Measurements from ENCODE around the gene CYP4B1.
A peak's percentile ranks its signal among the peaks of the same experiment; 100 is the strongest.
"Not testable (repeated sequence)": the region's sequence is repeated elsewhere in the genome, so short reads cannot be mapped to it uniquely, and the experiment has no call there.

The CYP4B1 gene

DNA sequence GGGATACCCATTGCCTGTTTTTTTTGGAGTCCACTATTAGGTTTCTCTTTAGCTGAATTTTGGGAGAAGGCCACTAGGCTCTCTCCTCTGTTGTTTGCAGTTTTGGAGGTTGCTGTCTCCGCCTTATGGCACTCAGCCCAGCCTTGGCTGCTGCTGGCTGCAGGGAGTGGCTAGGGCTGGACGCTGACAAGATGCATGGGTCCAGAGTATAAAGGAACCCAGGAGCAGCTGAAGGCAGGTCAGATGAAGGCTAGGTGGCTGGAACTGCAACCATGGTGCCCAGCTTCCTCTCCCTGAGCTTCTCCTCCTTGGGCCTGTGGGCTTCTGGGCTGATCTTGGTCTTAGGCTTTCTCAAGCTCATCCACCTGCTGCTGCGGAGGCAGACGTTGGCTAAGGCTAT lies at the start of gene CYP4B1:
CYP4B1 (plus strand) TSS at position 237 of the 400 bp plus-strand sequence; CDS start at position 273, 36 bp downstream.
- H3K4me1 ChIP-seq (ENCODE audit: control insufficient read depth in 5 of 5, insufficient read depth in 5 of 5, low read length in 5 of 5): peaks cover 12 to 53% (median 50%) of the 10 kb centered on the region in 5 donors
- H3K4me3 ChIP-seq (ENCODE audit: low read depth in 1 of 5, low read length in 5 of 5): peak within 1 kb of the TSS; percentile 56 to 81 (median 65)
- no peaks in the 10 kb centered on the region for H3K36me3 ChIP-seq (ENCODE audit: control insufficient read depth in 5 of 5, insufficient read depth in 5 of 5, low read length in 5 of 5)
- H3K9ac ChIP-seq (ENCODE audit: low read length in 5 of 5): peak within 1 kb of the TSS in 4 of 5 donors; percentile 20 to 66 (median 47)
- H3K27ac ChIP-seq (ENCODE audit: low read depth, low read length): peak within 1 kb of the TSS; percentile 7
- H3K9me3 ChIP-seq (ENCODE audit: control insufficient read depth in 5 of 5, low read length in 5 of 5): no peaks in the 10 kb centered on the region
- H3K27me3 ChIP-seq (ENCODE audit: control insufficient read depth in 5 of 5, insufficient read depth in 4 of 5, low read length in 5 of 5): no peaks in the 10 kb centered on the region

GRCh38 chr1:46749404-46749803 lies 49.4 kb upstream of the CYP4B1 start:
- Histone ChIP-seq H3K27ac (ENCODE audit: low read depth, low read length) (peak overlapping the region; percentile 59), H3K36me3 (ENCODE audit: control insufficient read depth in 5 of 5, insufficient read depth in 5 of 5, low read length in 5 of 5) (no peaks in the 10 kb centered on the region), H3K4me3 (ENCODE audit: low read depth in 1 of 5, low read length in 5 of 5) (peak overlapping the region in 1 of 5 donors; percentile 14), H3K9me3 (ENCODE audit: control insufficient read depth in 5 of 5, low read length in 5 of 5) (no peaks in the 10 kb centered on the region), H3K27me3 (ENCODE audit: control insufficient read depth in 5 of 5, insufficient read depth in 4 of 5, low read length in 5 of 5) (no peaks in the 10 kb centered on the region), H3K4me1 (ENCODE audit: control insufficient read depth in 5 of 5, insufficient read depth in 5 of 5, low read length in 5 of 5) (peaks cover 7 to 58% (median 46%) of the 10 kb centered on the region in 5 donors), H3K9ac (ENCODE audit: low read length in 5 of 5) (peak overlapping the region in 2 of 5 donors; percentile 14 to 62)

- H3K4me3 ChIP-seq (ENCODE audit: low read depth in 1 of 5, low read length in 5 of 5): peak overlapping the region in 3 of 5 donors; percentile 11 to 43 (median 12)
- peak overlapping the region; percentile 59 for H3K27ac ChIP-seq (ENCODE audit: low read depth, low read length)
- peak overlapping the region in 2 of 5 donors; percentile 14 to 62 for H3K9ac ChIP-seq (ENCODE audit: low read length in 5 of 5)
Measured at GRCh38 chr1:46749921-46750404, 48.9 kb upstream of the CYP4B1 start.

DNA sequence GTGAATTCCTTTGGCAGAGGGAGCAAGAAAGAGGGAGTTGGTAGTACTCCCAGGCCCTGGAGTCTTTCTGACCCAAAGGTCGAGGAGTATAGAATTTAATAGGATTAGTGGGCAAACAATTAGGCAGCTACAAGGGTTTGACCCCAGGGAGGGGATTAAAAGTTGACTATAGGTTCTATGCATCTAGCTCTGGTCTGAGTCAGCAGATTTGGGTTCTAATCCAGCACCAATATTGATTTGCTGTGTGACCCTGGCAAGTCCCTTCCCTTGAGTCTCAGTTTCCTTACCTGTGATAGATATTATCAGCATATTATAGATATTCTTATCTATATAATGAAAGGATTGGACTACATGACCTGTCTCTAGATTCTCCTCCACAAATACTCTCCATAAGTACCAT lies 44.9 kb upstream of the CYP4B1 start:
- Histone ChIP-seq H3K9ac (ENCODE audit: low read length in 5 of 5) (no peak overlapping the region), H3K36me3 (ENCODE audit: control insufficient read depth in 5 of 5, insufficient read depth in 5 of 5, low read length in 5 of 5) (no peaks in the 10 kb centered on the region), H3K27ac (ENCODE audit: low read depth, low read length) (no peak overlapping the region), H3K4me3 (ENCODE audit: low read depth in 1 of 5, low read length in 5 of 5) (no peak overlapping the region), H3K4me1 (ENCODE audit: control insufficient read depth in 5 of 5, insufficient read depth in 5 of 5, low read length in 5 of 5) (peaks cover 7 to 54% (median 36%) of the 10 kb centered on the region in 5 donors), H3K9me3 (ENCODE audit: control insufficient read depth in 5 of 5, low read length in 5 of 5) (no peaks in the 10 kb centered on the region), H3K27me3 (ENCODE audit: control insufficient read depth in 5 of 5, insufficient read depth in 4 of 5, low read length in 5 of 5) (no peaks in the 10 kb centered on the region)

More at GRCh38 chr1:46749921-46750404, 48.9 kb upstream of the CYP4B1 start:
- Histone ChIP-seq H3K36me3 (ENCODE audit: control insufficient read depth in 5 of 5, insufficient read depth in 5 of 5, low read length in 5 of 5) (no peaks in the 10 kb centered on the region), H3K4me1 (ENCODE audit: control insufficient read depth in 5 of 5, insufficient read depth in 5 of 5, low read length in 5 of 5) (peaks cover 7 to 59% (median 47%) of the 10 kb centered on the region in 5 donors), H3K27me3 (ENCODE audit: control insufficient read depth in 5 of 5, insufficient read depth in 4 of 5, low read length in 5 of 5) (no peaks in the 10 kb centered on the region), H3K9me3 (ENCODE audit: control insufficient read depth in 5 of 5, low read length in 5 of 5) (no peaks in the 10 kb centered on the region)

DNA sequence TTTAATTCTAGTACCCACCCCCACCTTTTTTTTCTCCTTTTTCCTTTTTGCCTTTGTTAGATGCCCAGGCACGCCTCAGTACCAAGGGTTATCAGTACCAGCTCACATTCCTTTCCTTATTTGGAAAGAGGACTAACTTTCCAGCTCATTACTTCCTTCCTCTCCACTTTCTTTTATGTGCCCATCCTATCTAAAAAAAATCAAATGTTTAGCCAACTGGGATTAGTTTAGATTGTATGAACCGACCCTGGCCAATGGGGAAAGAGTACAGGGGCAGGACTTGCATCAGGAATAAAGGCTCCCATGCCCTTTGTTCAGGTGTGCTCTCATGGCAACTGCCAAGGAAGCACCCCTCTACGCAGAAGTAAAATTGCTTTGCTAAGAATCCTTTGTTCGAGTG lies 44.1 kb upstream of the CYP4B1 start:
- H3K36me3 ChIP-seq (ENCODE audit: control insufficient read depth in 5 of 5, insufficient read depth in 5 of 5, low read length in 5 of 5); H3K9me3 ChIP-seq (ENCODE audit: control insufficient read depth in 5 of 5, low read length in 5 of 5); H3K4me3 ChIP-seq (ENCODE audit: low read depth in 1 of 5, low read length in 5 of 5); H3K27me3 ChIP-seq (ENCODE audit: control insufficient read depth in 5 of 5, insufficient read depth in 4 of 5, low read length in 5 of 5); H3K27ac ChIP-seq (ENCODE audit: low read depth, low read length); H3K9ac ChIP-seq (ENCODE audit: low read length in 5 of 5): not testable (repeated sequence)
- H3K4me1 ChIP-seq (ENCODE audit: control insufficient read depth in 5 of 5, insufficient read depth in 5 of 5, low read length in 5 of 5): peaks cover 7 to 47% (median 29%) of the 10 kb centered on the region in 5 donors

GRCh38 chr1:46755121-46755520 lies 43.7 kb upstream of the CYP4B1 start:
- Histone ChIP-seq H3K4me3 (ENCODE audit: low read depth in 1 of 5, low read length in 5 of 5) (no peak overlapping the region), H3K9ac (ENCODE audit: low read length in 5 of 5) (no peak overlapping the region), H3K9me3 (ENCODE audit: control insufficient read depth in 5 of 5, low read length in 5 of 5) (no peaks in the 10 kb centered on the region), H3K4me1 (ENCODE audit: control insufficient read depth in 5 of 5, insufficient read depth in 5 of 5, low read length in 5 of 5) (peaks cover 5 to 43% (median 25%) of the 10 kb centered on the region in 5 donors), H3K36me3 (ENCODE audit: control insufficient read depth in 5 of 5, insufficient read depth in 5 of 5, low read length in 5 of 5) (no peaks in the 10 kb centered on the region), H3K27me3 (ENCODE audit: control insufficient read depth in 5 of 5, insufficient read depth in 4 of 5, low read length in 5 of 5) (no peaks in the 10 kb centered on the region), H3K27ac (ENCODE audit: low read depth, low read length) (no peak overlapping the region)

DNA sequence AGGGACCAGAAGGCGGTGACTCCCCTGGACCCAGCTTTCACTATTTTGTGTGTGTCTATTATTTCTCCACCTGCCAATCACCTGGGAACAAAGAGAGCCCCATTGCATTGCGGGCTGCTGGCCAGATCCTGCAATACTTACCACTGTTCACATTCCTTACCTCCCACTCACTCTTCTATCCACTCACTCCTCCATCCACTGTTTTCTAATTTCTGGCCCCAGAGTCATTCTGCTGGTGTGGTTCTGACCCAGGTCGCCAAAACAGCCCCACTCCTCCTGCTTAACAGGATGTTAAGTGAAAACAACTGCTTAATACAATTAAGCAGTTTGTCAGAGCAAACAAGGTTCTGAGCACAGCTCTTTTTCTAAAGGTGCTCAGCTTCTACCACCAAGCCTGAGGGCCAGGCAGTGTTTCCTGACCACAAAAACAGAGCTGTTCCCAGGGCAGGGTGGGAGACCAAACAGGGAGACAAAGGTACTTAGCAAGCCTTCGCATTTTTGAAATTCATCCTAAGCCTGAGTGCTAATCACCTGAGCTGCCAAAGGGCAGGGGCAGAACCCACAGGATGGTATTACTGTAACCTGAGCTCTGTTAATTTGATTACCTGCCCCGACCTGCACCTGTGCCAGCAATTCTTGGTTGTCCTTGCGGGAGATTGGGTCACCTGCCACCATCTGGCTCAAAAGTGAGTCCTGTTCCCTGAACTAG lies 41.4 kb upstream of the CYP4B1 start:
- Histone ChIP-seq H3K36me3 (ENCODE audit: control insufficient read depth in 5 of 5, insufficient read depth in 5 of 5, low read length in 5 of 5) (no peaks in the 10 kb centered on the region), H3K9me3 (ENCODE audit: control insufficient read depth in 5 of 5, low read length in 5 of 5) (no peaks in the 10 kb centered on the region), H3K27me3 (ENCODE audit: control insufficient read depth in 5 of 5, insufficient read depth in 4 of 5, low read length in 5 of 5) (no peaks in the 10 kb centered on the region), H3K4me3 (ENCODE audit: low read depth in 1 of 5, low read length in 5 of 5) (no peak overlapping the region), H3K4me1 (ENCODE audit: control insufficient read depth in 5 of 5, insufficient read depth in 5 of 5, low read length in 5 of 5) (peaks cover 0 to 22% (median 20%) of the 10 kb centered on the region in 5 donors), H3K27ac (ENCODE audit: low read depth, low read length) (no peak overlapping the region), H3K9ac (ENCODE audit: low read length in 5 of 5) (no peak overlapping the region)

DNA sequence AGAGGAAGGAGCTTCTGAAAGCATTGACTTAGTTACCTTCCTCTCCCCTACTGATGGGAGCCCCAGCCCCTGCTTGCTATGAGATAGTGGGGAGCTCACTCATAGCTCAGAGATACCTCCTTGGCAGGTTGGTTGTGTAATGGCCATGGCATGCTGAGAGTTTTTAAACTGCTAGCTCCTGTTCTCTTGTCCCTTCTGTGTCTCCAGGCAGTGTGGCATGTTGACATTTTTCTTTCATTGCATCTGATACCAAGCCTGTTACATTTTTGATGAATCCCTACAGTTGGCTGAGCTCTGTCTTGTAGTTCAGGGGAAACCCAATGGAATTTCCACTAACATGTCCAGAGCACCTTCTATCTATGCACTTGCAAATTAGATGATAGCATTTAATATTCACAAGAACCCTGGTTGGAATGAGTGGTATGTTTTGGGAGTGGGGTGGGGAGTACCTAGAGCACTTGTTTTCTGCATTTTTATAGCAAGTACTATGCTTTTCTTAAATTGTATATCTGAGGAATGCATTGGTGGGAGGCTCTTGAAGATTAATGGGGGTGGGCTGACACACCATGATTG lies 40.8 kb upstream of the CYP4B1 start:
- no peak overlapping the region for H3K4me3 ChIP-seq (ENCODE audit: low read depth in 1 of 5, low read length in 5 of 5)
- no peak overlapping the region for H3K9ac ChIP-seq (ENCODE audit: low read length in 5 of 5)
- no peaks in the 10 kb centered on the region for H3K27me3 ChIP-seq (ENCODE audit: control insufficient read depth in 5 of 5, insufficient read depth in 4 of 5, low read length in 5 of 5)
- peaks cover 0 to 4% (median 0%) of the 10 kb centered on the region in 5 donors for H3K9me3 ChIP-seq (ENCODE audit: control insufficient read depth in 5 of 5, low read length in 5 of 5)
- H3K36me3 ChIP-seq (ENCODE audit: control insufficient read depth in 5 of 5, insufficient read depth in 5 of 5, low read length in 5 of 5): no peaks in the 10 kb centered on the region
- peaks cover 0 to 18% (median 14%) of the 10 kb centered on the region in 5 donors for H3K4me1 ChIP-seq (ENCODE audit: control insufficient read depth in 5 of 5, insufficient read depth in 5 of 5, low read length in 5 of 5)
- no peak overlapping the region for H3K27ac ChIP-seq (ENCODE audit: low read depth, low read length)

- Histone ChIP-seq H3K4me1 (ENCODE audit: control insufficient read depth in 5 of 5, insufficient read depth in 5 of 5, low read length in 5 of 5) (peaks cover 0 to 9% (median 0%) of the 10 kb centered on the region in 5 donors), H3K27me3 (ENCODE audit: control insufficient read depth in 5 of 5, insufficient read depth in 4 of 5, low read length in 5 of 5) (no peaks in the 10 kb centered on the region), H3K36me3 (ENCODE audit: control insufficient read depth in 5 of 5, insufficient read depth in 5 of 5, low read length in 5 of 5) (no peaks in the 10 kb centered on the region), H3K27ac (ENCODE audit: low read depth, low read length) (no peak overlapping the region), H3K9me3 (ENCODE audit: control insufficient read depth in 5 of 5, low read length in 5 of 5) (peaks cover 0 to 4% (median 0%) of the 10 kb centered on the region in 5 donors), H3K9ac (ENCODE audit: low read length in 5 of 5) (no peak overlapping the region), H3K4me3 (ENCODE audit: low read depth in 1 of 5, low read length in 5 of 5) (no peak overlapping the region)
Measured at GRCh38 chr1:46760558-46761166, 38.2 kb upstream of the CYP4B1 start.

DNA sequence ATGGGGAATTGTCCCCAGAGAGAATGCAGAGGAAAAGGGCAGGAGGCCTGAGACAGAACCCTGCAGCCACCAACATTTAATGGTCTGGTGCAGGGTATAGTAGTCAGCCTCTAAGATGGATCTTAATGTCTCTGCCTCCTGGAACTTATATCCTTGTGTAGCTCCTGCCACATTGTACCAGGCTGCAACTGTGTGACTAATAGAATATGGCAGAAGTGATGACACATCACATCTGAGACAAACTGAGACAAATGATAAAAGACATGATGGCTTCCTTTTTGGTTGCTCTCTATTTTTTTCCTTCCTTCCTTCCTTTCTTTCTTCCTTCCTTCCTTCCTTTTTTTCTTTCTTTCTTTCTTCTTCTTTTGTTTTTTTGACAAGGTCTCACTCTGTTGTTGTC lies 37.1 kb upstream of the CYP4B1 start:
- H3K9me3 ChIP-seq (ENCODE audit: control insufficient read depth in 5 of 5, low read length in 5 of 5): peaks cover 0 to 4% (median 0%) of the 10 kb centered on the region in 5 donors
- H3K4me1 ChIP-seq (ENCODE audit: control insufficient read depth in 5 of 5, insufficient read depth in 5 of 5, low read length in 5 of 5): peaks cover 0 to 9% (median 0%) of the 10 kb centered on the region in 5 donors
- no peaks in the 10 kb centered on the region for H3K36me3 ChIP-seq (ENCODE audit: control insufficient read depth in 5 of 5, insufficient read depth in 5 of 5, low read length in 5 of 5)
- H3K4me3 ChIP-seq (ENCODE audit: low read depth in 1 of 5, low read length in 5 of 5): no peak overlapping the region
- no peak overlapping the region for H3K9ac ChIP-seq (ENCODE audit: low read length in 5 of 5)
- H3K27ac ChIP-seq (ENCODE audit: low read depth, low read length): no peak overlapping the region
- no peaks in the 10 kb centered on the region for H3K27me3 ChIP-seq (ENCODE audit: control insufficient read depth in 5 of 5, insufficient read depth in 4 of 5, low read length in 5 of 5)
